Endothelial cell (in vitro differentiated cells): ENCODE data around the gene MEIS1. TPM values are rescaled to one million over a fixed set of nuclear protein-coding genes. Genes with fewer than 3 reads are reported as not detected.

Experiments used
- DNase-seq: peaks from one replicate; pipeline ENCODE4 v3.0.0; 2021; ENCODE audit warnings: low spot score
- H3K27ac Mint-ChIP-seq: one replicate; pipeline ENCODE4 v1.8.0; 2021; ENCODE audit warnings: mixed read lengths, inconsistent platforms; ENCODE audit not compliant: unreplicated experiment
- H3K27me3 Mint-ChIP-seq: one replicate; pipeline ENCODE4 v1.8.0; 2021; ENCODE audit warnings: mild to moderate bottlenecking, moderate library complexity, mixed read lengths, inconsistent platforms; ENCODE audit not compliant: unreplicated experiment
- H3K36me3 Mint-ChIP-seq: one replicate; pipeline ENCODE4 v1.8.0; 2021; ENCODE audit warnings: mild to moderate bottlenecking, low read depth, mixed read lengths, inconsistent platforms; ENCODE audit not compliant: unreplicated experiment
- H3K4me1 Mint-ChIP-seq: one replicate; pipeline ENCODE4 v1.8.0; 2021; ENCODE audit warnings: mild to moderate bottlenecking, mixed read lengths, inconsistent platforms; ENCODE audit not compliant: unreplicated experiment
- H3K4me3 Mint-ChIP-seq: one replicate; pipeline ENCODE4 v1.8.0; 2021; ENCODE audit warnings: mild to moderate bottlenecking, mixed read lengths, inconsistent platforms; ENCODE audit not compliant: unreplicated experiment
- H3K9me3 Mint-ChIP-seq: one replicate; pipeline ENCODE4 v1.8.0; 2021; ENCODE audit warnings: mixed read lengths, inconsistent platforms; ENCODE audit not compliant: unreplicated experiment
- total RNA-seq: library from RNA; stranded (reverse); fragmentation: NEBNext Ultra II Directional; extraction: Animal tissue kit (Norgen Biotek cat#: 25700); gene quantifications from one replicate; pipeline ENCODE4 v1.2.1, GENCODE V29; 2021; ENCODE audit not compliant: unreplicated experiment
- TF ChIP-seq, protein P1 (sequence below): fragments of 200-600 bp; sonication (generic); IDR thresholded peaks from one replicate; pipeline ENCODE4 v1.5.0; 2021; ENCODE audit warnings: antibody characterized with exemption; ENCODE audit not compliant: unreplicated experiment

The MEIS1 gene
- total RNA-seq, 1 donor from 2014 or later: 13.3 TPM

DNA sequence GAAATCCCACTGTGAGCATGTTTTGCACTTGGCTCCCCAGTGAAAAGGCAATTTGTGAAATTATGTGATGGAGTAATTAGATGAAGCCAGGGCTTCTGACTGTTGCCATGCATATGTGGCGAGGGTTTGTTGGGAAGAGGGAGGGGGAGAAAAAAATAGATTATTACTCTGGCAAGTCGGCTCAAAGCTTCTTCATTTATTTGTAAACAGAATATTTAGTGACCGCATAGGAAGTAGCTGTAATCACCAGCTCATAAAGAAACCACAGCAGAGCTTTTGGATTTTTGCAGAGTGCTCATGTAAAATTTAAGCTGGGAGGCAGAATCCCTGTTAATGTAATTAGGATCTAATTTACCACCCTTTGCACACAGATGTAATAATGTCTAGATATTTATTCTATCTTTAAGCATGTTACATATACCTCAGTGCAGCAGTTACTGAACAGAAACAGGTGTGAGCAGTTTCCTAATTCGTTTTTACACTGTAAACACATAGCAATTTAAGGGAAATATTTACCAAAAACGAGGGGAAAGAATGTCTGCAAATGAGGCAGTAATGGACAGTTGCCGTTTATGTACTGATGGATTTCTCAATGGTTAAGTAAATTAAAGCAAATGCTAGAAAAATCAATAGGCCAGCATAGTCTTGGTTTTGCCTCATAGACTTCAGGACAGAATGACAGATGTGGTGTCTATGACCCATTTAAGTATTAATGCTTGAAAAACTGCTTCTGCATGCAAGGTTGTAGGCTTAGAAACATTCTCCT, 87.9 kb downstream of the MEIS1 start:
- peaks cover 2% of the 10 kb centered on the region for H3K4me1 Mint-ChIP-seq
- no peak overlapping the region for H3K27ac Mint-ChIP-seq
- TF ChIP-seq, protein P1, sequence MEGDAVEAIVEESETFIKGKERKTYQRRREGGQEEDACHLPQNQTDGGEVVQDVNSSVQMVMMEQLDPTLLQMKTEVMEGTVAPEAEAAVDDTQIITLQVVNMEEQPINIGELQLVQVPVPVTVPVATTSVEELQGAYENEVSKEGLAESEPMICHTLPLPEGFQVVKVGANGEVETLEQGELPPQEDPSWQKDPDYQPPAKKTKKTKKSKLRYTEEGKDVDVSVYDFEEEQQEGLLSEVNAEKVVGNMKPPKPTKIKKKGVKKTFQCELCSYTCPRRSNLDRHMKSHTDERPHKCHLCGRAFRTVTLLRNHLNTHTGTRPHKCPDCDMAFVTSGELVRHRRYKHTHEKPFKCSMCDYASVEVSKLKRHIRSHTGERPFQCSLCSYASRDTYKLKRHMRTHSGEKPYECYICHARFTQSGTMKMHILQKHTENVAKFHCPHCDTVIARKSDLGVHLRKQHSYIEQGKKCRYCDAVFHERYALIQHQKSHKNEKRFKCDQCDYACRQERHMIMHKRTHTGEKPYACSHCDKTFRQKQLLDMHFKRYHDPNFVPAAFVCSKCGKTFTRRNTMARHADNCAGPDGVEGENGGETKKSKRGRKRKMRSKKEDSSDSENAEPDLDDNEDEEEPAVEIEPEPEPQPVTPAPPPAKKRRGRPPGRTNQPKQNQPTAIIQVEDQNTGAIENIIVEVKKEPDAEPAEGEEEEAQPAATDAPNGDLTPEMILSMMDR: no peak
- DNase-seq: no peak
- H3K27me3 Mint-ChIP-seq: no peaks in the 10 kb centered on the region
- no peaks in the 10 kb centered on the region for H3K36me3 Mint-ChIP-seq
- H3K4me3 Mint-ChIP-seq: no peak overlapping the region
- H3K9me3 Mint-ChIP-seq: no peaks in the 10 kb centered on the region

DNA sequence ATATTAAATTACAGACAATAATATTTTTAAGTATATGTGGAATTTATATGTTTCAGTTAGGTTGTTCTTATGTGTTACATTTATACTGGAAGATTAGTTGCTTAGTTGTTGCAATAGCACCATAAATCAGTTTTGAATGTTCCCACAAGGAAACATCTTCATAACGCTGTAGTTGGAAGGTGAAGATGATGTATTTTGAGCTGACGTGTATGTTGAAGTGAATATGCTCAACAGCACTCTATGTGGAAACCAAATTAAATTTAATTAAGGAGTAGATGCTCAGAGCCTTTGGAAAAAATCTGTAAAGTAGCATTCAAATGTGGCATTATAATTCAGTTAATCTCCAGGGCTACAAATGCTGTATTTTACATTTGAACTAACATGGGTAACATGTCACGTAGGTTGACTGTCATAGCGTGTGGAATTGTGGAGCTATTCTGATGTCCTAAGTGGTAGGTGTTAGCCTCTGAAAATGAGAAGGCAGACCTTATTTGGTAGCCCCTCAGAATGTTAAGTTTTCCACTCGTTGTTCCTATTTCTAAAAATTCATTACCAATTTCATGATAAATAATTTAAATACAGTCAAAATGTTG, 88.5 kb downstream of the MEIS1 start:
- H3K36me3 Mint-ChIP-seq: no peaks in the 10 kb centered on the region
- no peak for DNase-seq
- no peaks in the 10 kb centered on the region for H3K9me3 Mint-ChIP-seq

DNA sequence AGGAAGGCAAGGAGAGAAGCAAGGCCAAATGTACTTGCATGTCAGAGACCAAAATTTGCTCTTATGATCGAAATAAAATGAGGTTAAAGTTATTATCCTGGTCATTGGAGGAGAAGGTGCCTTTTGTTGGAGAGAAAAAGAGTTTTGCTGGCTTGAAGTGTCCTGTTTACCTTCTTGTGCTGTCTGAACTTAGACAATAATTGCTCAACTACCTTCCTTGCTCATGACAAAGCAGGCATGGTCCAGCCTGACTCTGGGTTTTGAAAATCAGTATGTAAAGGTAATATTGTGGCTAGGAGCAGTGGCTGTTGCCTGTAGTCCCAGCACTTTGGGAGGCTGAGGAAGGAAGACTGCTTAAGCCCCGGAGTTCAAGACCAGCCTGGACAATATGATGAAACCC, 89.1 kb downstream of the MEIS1 start:
- Mint-ChIP-seq H3K27ac (no peak overlapping the region), H3K27me3 (no peaks in the 10 kb centered on the region), H3K4me1 (peaks cover 2% of the 10 kb centered on the region), H3K9me3 (no peaks in the 10 kb centered on the region), H3K36me3 (no peaks in the 10 kb centered on the region), H3K4me3 (no peak overlapping the region)
- DNase-seq: no peak
- TF ChIP-seq, protein P1: no peak

More for the DNA sequence above, 88.5 kb downstream of the MEIS1 start:
- H3K4me1 Mint-ChIP-seq: peaks cover 2% of the 10 kb centered on the region
- H3K4me3 Mint-ChIP-seq: no peak overlapping the region
- H3K27me3 Mint-ChIP-seq: no peaks in the 10 kb centered on the region
- TF ChIP-seq, protein P1: no peak
- no peak overlapping the region for H3K27ac Mint-ChIP-seq

DNA sequence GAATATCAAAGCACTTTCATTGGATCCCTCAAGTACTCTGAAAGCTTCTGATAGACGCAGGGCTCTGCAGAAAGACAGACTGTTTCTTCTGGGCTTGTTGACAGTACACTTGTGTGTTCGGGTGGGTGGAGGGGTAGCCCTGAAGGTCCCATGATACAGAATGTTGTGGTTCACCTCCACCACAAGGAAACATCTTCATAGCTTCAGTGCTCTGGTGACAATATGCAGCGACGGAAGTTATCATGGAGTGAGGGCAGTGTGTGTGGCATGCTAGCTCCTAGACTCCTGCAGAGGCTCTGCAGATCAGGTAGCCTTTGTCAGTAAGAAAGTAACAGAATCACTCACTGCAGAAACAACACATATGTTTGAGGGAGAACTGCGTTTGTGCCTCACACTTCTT, 90.7 kb downstream of the MEIS1 start:
- no peak overlapping the region for H3K4me3 Mint-ChIP-seq
- H3K27me3 Mint-ChIP-seq: no peaks in the 10 kb centered on the region
- H3K9me3 Mint-ChIP-seq: no peaks in the 10 kb centered on the region
- H3K4me1 Mint-ChIP-seq: peaks cover 2% of the 10 kb centered on the region
- DNase-seq: no peak
- no peak overlapping the region for H3K27ac Mint-ChIP-seq
- TF ChIP-seq, protein P1: no peak
- no peaks in the 10 kb centered on the region for H3K36me3 Mint-ChIP-seq

DNA sequence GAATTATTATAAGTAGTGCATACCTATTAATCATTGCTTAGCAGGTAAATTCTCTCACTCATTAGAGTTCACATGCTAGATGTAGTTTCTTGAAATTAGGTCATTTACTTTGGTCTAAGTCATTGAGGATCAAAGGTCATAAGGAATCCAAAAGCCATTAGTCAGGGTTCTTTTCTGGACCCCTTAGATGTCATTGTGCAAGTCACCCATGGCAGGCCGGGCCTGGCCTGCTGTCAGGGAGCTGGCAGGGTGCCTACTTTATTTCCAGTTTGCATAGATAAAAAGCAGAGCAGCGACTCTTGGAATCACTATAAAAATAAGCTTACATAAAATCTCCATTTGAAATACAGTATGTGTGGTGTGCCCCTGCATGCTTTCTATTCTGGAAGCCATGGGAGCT, 91.3 kb downstream of the MEIS1 start:
- Mint-ChIP-seq H3K4me1 (peaks cover 2% of the 10 kb centered on the region), H3K9me3 (no peaks in the 10 kb centered on the region), H3K4me3 (no peak overlapping the region), H3K36me3 (no peaks in the 10 kb centered on the region), H3K27me3 (no peaks in the 10 kb centered on the region), H3K27ac (no peak overlapping the region)
- TF ChIP-seq, protein P1: no peak
- DNase-seq: no peak
